ENCODE measurements around the gene VANGL1.

DNA sequence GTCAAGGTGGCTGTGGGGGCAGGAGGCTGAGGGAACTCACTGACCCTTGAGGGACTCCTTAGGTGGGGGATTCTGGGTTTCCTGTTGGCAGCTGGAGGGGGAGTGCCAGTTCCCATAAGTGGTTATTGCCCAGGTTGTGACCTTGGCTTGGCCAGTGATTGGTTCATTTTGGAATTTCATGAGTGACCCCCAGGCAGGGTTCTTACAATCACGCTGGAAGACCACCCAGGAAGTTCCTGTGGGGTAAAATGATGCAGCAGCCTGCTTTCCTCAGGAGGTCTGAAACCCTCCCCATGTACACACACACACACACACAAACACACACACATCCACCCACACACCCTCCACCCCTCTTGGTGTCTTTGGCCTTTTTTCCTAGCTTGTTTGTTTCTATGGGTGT lies 16.9 kb downstream of the VANGL1 start:
- TF ChIP-seq, protein P1, sequence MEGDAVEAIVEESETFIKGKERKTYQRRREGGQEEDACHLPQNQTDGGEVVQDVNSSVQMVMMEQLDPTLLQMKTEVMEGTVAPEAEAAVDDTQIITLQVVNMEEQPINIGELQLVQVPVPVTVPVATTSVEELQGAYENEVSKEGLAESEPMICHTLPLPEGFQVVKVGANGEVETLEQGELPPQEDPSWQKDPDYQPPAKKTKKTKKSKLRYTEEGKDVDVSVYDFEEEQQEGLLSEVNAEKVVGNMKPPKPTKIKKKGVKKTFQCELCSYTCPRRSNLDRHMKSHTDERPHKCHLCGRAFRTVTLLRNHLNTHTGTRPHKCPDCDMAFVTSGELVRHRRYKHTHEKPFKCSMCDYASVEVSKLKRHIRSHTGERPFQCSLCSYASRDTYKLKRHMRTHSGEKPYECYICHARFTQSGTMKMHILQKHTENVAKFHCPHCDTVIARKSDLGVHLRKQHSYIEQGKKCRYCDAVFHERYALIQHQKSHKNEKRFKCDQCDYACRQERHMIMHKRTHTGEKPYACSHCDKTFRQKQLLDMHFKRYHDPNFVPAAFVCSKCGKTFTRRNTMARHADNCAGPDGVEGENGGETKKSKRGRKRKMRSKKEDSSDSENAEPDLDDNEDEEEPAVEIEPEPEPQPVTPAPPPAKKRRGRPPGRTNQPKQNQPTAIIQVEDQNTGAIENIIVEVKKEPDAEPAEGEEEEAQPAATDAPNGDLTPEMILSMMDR (conservative IDR thresholded peaks at IDR 0.05 in 1 of 2, IDR thresholded peaks at IDR 0.05 in 1 of 2; ENCODE audit: extremely low read depth in 1 of 2, insufficient read depth in 1 of 2, low read depth in 1 of 2, low read length in 2 of 2) = no peak
- no peak for TF ChIP-seq EZH2 (IDR thresholded peaks at IDR 0.05; ENCODE audit: borderline replicate concordance, low read length)
